Esophagus squamous epithelium (tissue), 5 donors: Measurements from ENCODE around the gene DESI1. TPM values are rescaled to one million over a fixed set of nuclear protein-coding genes. Genes with fewer than 3 reads are reported as not detected.
A peak's percentile ranks its signal among the peaks of the same experiment; 100 is the strongest.
"Not testable (repeated sequence)": the region's sequence is repeated elsewhere in the genome, so short reads cannot be mapped to it uniquely, and the experiment has no call there.

Experiments
- DNase-seq: peaks from one replicate; lab custom pipeline; 2025; lab: John Stamatoyannopoulos, UW
- H3K27ac ChIP-seq, 4 donors: fragments of 200-600 bp; sonication (generic); one replicate each; pipeline ENCODE4 v1.5.1; 2016 to 2019; ENCODE audit warnings: mild to moderate bottlenecking in 1 of 4
- H3K27me3 ChIP-seq, 4 donors: fragments of 200-600 bp; sonication (generic); 1 replicate in 3 of 4; 2 replicates in 1 of 4; pipeline versions ENCODE4 v1.5.1 to v1.6.0; 2017 to 2021; ENCODE audit warnings: antibody characterized with exemption in 1 of 4
- H3K36me3 ChIP-seq, 3 donors: fragments of 200-600 bp; sonication (generic); one replicate each; pipeline ENCODE4 v1.5.1; 2016 to 2019
- H3K4me1 ChIP-seq, 3 donors: fragments of 200-600 bp; sonication (generic); one replicate each; pipeline ENCODE4 v1.5.1; 2017 to 2019
- H3K4me3 ChIP-seq, 4 donors: fragments of 200-600 bp; sonication (generic); 1 replicate in 3 of 4; 2 replicates in 1 of 4; pipeline ENCODE4 v1.5.1; 2016 to 2019; ENCODE audit warnings: mild to moderate bottlenecking in 2 of 4, moderate library complexity in 1 of 4
- H3K9me3 ChIP-seq, 3 donors: fragments of 200-600 bp; sonication (generic); one replicate each; pipeline ENCODE4 v1.5.1; 2016 to 2019
- POLR2A ChIP-seq, 4 donors: fragments of 450-650 bp; IDR thresholded peaks; one replicate each; pipeline ENCODE4 v1.6.1; 2017; ENCODE audit warnings: antibody characterized with exemption in 4 of 4, mild to moderate bottlenecking in 4 of 4, moderate library complexity in 3 of 4
- WGBS, 2 donors: methylation state at CpG; one replicate each; pipeline ENCODE4 v1.1.5; 2018; 5-methylcytosine and 5-hydroxymethylcytosine counted together
- intact Hi-C: fragments of 100-400 bp; cut with DNase I; formaldehyde crosslinking; loops from one replicate; pipeline ENCODE4 v1.15.0; 2022
- total RNA-seq, 4 donors: library from RNA; depleted of rRNA; stranded (reverse); fragments of >200 nt; gene quantifications; one replicate each; pipeline ENCODE4 v1.1.0, GENCODE V29; 2016
- TF ChIP-seq, protein P1 (sequence below), 6 experiments: fragments of 450-650 bp in 4 of 6; fragments of 200-600 bp in 2 of 6; sonication (generic) in 2 of 6; IDR thresholded peaks; one replicate each; pipeline ENCODE4 v1.5.1; 2016 to 2019; ENCODE audit warnings: antibody characterized with exemption in 6 of 6, mild to moderate bottlenecking in 4 of 6, moderate library complexity in 4 of 6
- donor health status: DM: yes; HTN: yes; CAD: no.

DESI1 gene
- total RNA-seq, 4 donors from 2014 or later = 22.1 to 34.9 (median 28.4) TPM

DNA sequence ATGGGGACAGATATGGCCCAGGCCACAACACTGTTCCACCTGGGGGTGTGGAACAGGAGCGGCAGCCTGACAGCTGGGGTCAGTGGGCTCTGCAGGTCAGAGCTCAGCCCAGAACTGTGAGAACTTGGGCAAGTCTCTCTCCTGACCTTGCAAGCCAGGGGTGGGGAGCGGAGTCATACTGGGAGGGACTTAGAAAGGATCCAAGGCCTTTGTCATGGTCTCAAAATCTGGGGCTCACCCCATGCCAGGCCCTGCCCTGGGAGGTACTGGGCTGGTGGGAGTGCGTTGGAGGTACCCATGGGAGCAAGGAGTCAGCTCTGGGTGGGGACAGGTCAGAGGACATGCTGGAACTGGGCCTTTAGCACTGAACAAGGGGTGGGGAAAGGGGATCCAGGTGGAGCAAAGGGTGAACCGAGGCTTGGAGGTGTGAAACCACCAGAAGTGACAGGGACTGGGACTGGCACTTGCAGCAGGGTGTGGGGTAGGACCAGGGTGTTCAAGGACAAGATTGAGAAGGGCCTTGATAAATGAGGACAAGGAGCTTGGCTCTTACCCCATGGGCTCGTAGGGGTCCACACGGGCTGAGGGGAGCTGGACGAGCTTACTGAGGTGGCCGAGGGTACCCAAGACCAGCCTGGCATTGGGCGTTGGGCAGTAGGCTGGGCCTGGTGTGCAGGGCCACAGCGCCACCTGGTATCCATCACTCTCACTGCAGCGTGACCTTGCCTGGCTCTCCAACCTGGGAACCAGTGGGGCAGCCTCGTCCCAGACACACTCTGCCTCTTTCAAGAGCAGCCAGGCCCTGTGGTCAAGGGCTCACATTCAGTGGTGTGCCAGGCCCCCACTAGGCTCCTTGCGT, 23.8 kb downstream of the DESI1 start:
- intact Hi-C loops = no loop called here
- peak overlapping the region; percentile 71 to 86 (median 78) for H3K27ac ChIP-seq

DNA sequence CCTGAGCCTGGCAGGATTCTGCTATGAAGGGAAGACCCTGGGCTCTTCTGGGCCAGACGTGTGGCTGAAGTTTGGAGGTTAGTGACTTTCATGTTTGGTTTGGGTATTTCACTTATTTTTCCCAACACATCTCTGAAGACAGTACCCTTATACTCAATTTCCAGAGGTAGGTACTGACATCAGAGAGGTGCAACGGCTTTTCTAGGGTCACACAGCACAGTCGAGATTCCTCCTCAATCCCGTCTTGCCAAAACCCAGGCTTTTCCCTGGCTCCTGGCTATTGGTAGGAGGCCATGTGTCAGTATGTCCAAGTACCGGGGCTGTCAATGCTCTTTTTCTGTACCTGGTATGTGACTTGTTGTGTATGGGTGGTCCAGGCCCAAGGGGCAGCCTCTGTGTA, 25.1 kb downstream of the DESI1 start:
- TF ChIP-seq, protein P1, sequence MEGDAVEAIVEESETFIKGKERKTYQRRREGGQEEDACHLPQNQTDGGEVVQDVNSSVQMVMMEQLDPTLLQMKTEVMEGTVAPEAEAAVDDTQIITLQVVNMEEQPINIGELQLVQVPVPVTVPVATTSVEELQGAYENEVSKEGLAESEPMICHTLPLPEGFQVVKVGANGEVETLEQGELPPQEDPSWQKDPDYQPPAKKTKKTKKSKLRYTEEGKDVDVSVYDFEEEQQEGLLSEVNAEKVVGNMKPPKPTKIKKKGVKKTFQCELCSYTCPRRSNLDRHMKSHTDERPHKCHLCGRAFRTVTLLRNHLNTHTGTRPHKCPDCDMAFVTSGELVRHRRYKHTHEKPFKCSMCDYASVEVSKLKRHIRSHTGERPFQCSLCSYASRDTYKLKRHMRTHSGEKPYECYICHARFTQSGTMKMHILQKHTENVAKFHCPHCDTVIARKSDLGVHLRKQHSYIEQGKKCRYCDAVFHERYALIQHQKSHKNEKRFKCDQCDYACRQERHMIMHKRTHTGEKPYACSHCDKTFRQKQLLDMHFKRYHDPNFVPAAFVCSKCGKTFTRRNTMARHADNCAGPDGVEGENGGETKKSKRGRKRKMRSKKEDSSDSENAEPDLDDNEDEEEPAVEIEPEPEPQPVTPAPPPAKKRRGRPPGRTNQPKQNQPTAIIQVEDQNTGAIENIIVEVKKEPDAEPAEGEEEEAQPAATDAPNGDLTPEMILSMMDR (IDR thresholded peaks at IDR 0.05) = no peak
- no peak for TF ChIP-seq POLR2A (IDR thresholded peaks at IDR 0.05)
- H3K27me3 ChIP-seq = no peaks in the 10 kb centered on the region
- intact Hi-C loops = no loop called here
- H3K4me3 ChIP-seq = no peak overlapping the region
- H3K9me3 ChIP-seq = no peaks in the 10 kb centered on the region
- H3K27ac ChIP-seq = peak overlapping the region in 2 of 4 donors; percentile 85 to 86
- peaks cover 6 to 48% (median 21%) of the 10 kb centered on the region in 3 donors for H3K4me1 ChIP-seq
- 82 to 89% methylated on average over 4 to 5 of the region's 5 CpGs for WGBS, 2 donors
- peaks cover 0 to 12% (median under 1%) of the 10 kb centered on the region in 3 donors for H3K36me3 ChIP-seq
- no peak for DNase-seq

More for the DNA sequence above, 23.8 kb downstream of the DESI1 start:
- Histone ChIP-seq H3K36me3 (peaks cover 4 to 25% (median 6%) of the 10 kb centered on the region in 3 donors), H3K4me1 (peaks cover 6 to 61% (median 21%) of the 10 kb centered on the region in 3 donors), H3K4me3 (no peak overlapping the region), H3K27me3 (no peaks in the 10 kb centered on the region), H3K9me3 (no peaks in the 10 kb centered on the region)
- no peak for DNase-seq
- WGBS, 2 donors = 32 to 33% methylated on average over 2 to 5 of the region's 13 CpGs
- TF ChIP-seq POLR2A (IDR thresholded peaks at IDR 0.05) = peak in 1 of 4 donors; percentile 10
- TF ChIP-seq, protein P1 (IDR thresholded peaks at IDR 0.05) = peak; percentile 36 to 76 (median 72)

DNA sequence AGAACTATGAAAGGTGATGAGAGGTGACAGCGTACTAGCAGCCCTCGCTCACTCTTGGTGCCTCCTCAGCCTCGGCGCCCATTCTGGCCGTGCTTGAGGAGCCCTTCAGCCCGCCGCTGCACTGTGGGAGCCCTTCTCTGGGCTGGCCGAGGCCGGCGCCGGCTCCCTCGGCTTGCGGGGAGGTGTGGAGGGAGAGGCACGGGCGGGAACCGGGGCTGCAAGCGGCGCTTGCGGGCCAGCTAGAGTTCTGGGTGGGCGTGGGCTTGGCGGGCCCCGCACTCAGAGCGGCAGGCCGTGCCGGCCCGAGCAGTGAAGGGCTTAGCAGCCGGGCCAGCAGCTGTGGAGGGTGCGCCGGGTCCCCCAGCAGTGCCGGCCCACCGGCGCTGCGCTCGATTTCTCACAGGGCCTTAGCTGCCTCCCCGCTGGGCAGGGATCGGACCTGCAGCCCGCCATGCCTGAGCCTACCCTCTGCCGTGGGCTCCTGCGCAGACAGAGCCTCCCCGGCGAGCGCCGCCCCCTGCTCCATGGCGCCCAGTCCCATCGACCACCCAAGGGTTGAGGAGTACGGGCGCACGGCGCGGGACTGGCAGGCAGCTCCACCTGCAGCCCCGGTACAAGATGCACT, 27.4 kb downstream of the DESI1 start:
- H3K4me3 ChIP-seq, DNase-seq, intact Hi-C loops, H3K27me3 ChIP-seq, H3K9me3 ChIP-seq, H3K27ac ChIP-seq, H3K36me3 ChIP-seq: not testable (repeated sequence)
- H3K4me1 ChIP-seq = peaks cover 6 to 44% (median 24%) of the 10 kb centered on the region in 3 donors
- 91 to 100% methylated on average over 1 to 4 of the region's 51 CpGs for WGBS, 2 donors

DNA sequence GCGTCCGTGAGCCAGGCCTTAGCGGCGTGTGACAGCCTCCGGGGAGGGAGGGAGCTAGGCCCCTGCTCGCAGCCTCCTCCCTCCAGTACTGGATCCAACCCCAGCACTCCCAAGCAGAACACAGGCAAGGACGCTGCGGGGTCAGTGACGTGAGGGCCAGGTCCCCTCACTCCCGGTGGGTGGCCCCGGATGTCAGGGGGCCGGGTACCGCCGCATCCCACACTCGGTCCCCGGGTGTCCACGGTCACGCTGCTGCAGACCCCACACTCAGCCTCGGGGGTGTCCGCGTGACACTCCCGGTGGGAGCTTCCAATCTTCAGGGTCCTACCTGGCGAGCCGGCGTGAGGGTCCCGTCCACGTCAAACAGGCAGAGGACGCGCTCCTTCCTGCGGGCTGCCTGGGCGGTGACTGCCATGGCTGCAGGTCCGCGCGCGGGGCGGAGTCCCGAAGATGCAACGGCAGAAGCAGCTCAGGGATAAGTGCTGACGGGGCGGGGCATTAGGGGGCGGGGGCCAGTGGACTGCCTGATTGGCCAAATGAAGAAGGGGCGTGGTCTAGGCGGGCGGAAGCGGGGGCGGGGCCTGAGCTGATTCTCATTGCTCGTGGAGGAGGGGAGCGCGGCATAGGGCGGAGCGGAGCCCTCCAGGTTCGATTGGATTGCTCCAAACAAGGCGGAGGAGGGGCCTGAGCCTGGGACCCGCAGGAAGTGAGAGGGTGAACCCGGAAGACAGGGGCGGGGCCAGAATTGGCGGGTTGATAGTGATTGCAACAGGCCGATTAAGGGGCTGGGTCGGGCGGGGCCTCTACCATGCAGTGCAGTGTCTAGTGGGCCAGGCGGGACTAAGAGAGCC, 31.2 kb downstream of the DESI1 start, which contains the start of gene PMM1:
TSS of gene PMM1 (minus strand) at position 450 of the 851 bp plus-strand sequence. CDS start at position 415, 35 bp downstream.
- peaks cover 0 to 19% (median 0%) of the 10 kb centered on the region in 3 donors for H3K36me3 ChIP-seq
- 0 to 2% methylated on average over 3 to 12 of the region's 61 CpGs for WGBS, 2 donors
- TF ChIP-seq, protein P1 (IDR thresholded peaks at IDR 0.05) = peak in 1 of 6 experiments; percentile 7
- TF ChIP-seq POLR2A (IDR thresholded peaks at IDR 0.05) = peak in 3 of 4 donors; percentile 31 to 94 (median 87)
- H3K27me3 ChIP-seq = no peaks in the 10 kb centered on the region
- H3K9me3 ChIP-seq = no peaks in the 10 kb centered on the region
- H3K4me1 ChIP-seq = peaks cover 9 to 29% (median 16%) of the 10 kb centered on the region in 3 donors
- H3K27ac ChIP-seq = peak within 1 kb of the TSS; percentile 88 to 92 (median 92)
- intact Hi-C loops = no loop called here
- H3K4me3 ChIP-seq = peak within 1 kb of the TSS; percentile 80 to 86 (median 84)
- DNase-seq = peak; percentile 99

DNA sequence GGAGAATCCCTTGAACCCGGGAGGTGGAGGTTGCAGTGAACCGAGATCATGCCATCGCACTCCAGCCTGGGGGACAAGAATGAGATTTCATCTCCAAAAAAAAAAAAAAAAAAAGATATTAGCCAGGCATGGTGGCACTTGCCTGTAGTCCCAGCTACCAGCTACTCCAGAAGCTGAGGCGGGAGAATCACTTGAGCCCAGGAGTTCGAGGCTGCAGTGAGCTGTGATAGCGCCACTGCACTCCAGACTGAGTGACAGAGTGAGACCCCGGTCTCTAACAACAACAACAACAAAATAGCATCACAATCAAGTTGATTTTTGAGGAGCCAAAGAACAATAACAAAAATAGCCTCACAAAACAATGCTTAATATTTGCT, 33.5 kb downstream of the DESI1 start:
- Histone ChIP-seq H3K4me3 (peak overlapping the region in 1 of 4 donors; percentile 83), H3K4me1 (peaks cover 9 to 29% (median 16%) of the 10 kb centered on the region in 3 donors), H3K27ac (peak overlapping the region in 1 of 4 donors; percentile 92), H3K36me3 (peaks cover 0 to 41% (median 12%) of the 10 kb centered on the region in 3 donors), H3K27me3 (no peaks in the 10 kb centered on the region), H3K9me3 (no peaks in the 10 kb centered on the region)
- WGBS, 2 donors = 91 to 95% methylated on average over 7 of the region's 7 CpGs
- DNase-seq = no peak
- TF ChIP-seq POLR2A (IDR thresholded peaks at IDR 0.05) = no peak
- TF ChIP-seq, protein P1 (IDR thresholded peaks at IDR 0.05) = no peak
- intact Hi-C loops = no loop called here
